ENCODE measurements around the gene SIRT2. TPM values are rescaled to one million over a fixed set of nuclear protein-coding genes. Genes with fewer than 3 reads are reported as not detected.

Gene SIRT2
- total RNA-seq, 2 experiments from 2014 or later: 60.8 to 67.8 TPM

- Mint-ChIP-seq H3K4me1 (ENCODE audit: low read depth) (peaks cover 25% of the 10 kb centered on the region), H3K27ac (no peak overlapping the region), H3K27me3 (no peaks in the 10 kb centered on the region), H3K4me3 (no peak overlapping the region), H3K9me3 (no peaks in the 10 kb centered on the region), H3K36me3 (ENCODE audit: low read depth) (peaks cover 15% of the 10 kb centered on the region)
- CTCF ChIA-PET: no interaction called here
- H3K9me3 ChIP-seq (ENCODE audit: control insufficient read depth in 1 of 2, insufficient read depth in 1 of 2, low read length in 2 of 2): no peaks in the 10 kb centered on the region
- TF ChIP-seq CTCF (IDR thresholded peaks at IDR 0.05): no peak
- H3K4me3 ChIP-seq (ENCODE audit: low read length): no peak overlapping the region
- POLR2A ChIA-PET: no interaction called here
- H3K4me1 ChIP-seq (ENCODE audit: insufficient read depth, low read length): peaks cover 31% of the 10 kb centered on the region
- ATAC-seq (ENCODE audit: poor library complexity) (no peak), DNase-seq (no peak)
- H3K36me3 ChIP-seq (ENCODE audit: insufficient read depth, low read length): peaks cover 20% of the 10 kb centered on the region
- intact Hi-C loops (cut with DNase I, micrococcal nuclease): no loop called here
- no peaks in the 10 kb centered on the region for H3K27me3 ChIP-seq (ENCODE audit: control insufficient read depth in 1 of 2, insufficient read depth in 2 of 2, low read length in 2 of 2)
- no peak overlapping the region for H3K27ac ChIP-seq (ENCODE audit: low read depth in 1 of 2, low read length in 2 of 2)
Measured at GRCh38 chr19:38894968-38895367, 4.5 kb downstream of the SIRT2 start.

- Mint-ChIP-seq H3K36me3 (ENCODE audit: low read depth) (peaks cover 19% of the 10 kb centered on the region), H3K27ac (no peak overlapping the region), H3K27me3 (no peaks in the 10 kb centered on the region), H3K4me3 (no peak overlapping the region), H3K4me1 (ENCODE audit: low read depth) (peaks cover 10% of the 10 kb centered on the region), H3K9me3 (no peaks in the 10 kb centered on the region)
- H3K9me3 ChIP-seq (ENCODE audit: control insufficient read depth in 1 of 2, insufficient read depth in 1 of 2, low read length in 2 of 2): no peaks in the 10 kb centered on the region
- intact Hi-C loops (cut with DNase I, micrococcal nuclease): no loop called here
- ATAC-seq (ENCODE audit: poor library complexity): no peak
- peaks cover 21% of the 10 kb centered on the region for H3K4me1 ChIP-seq (ENCODE audit: insufficient read depth, low read length)
- no peak for TF ChIP-seq CTCF (IDR thresholded peaks at IDR 0.05)
- H3K27me3 ChIP-seq (ENCODE audit: control insufficient read depth in 1 of 2, insufficient read depth in 2 of 2, low read length in 2 of 2): no peaks in the 10 kb centered on the region
- ChIA-PET POLR2A (no interaction called here), CTCF (no interaction called here)
- H3K27ac ChIP-seq (ENCODE audit: low read depth in 1 of 2, low read length in 2 of 2): no peak overlapping the region
- H3K36me3 ChIP-seq (ENCODE audit: insufficient read depth, low read length): peaks cover 36% of the 10 kb centered on the region
- no peak for DNase-seq
- no peak overlapping the region for H3K4me3 ChIP-seq (ENCODE audit: low read length)
Measured at GRCh38 chr19:38893341-38893771, 6.1 kb downstream of the SIRT2 start.

- CTCF ChIA-PET: no interaction called here
- H3K4me1 ChIP-seq (ENCODE audit: insufficient read depth, low read length): peaks cover 16% of the 10 kb centered on the region
- POLR2A ChIA-PET: no interaction called here
- no peaks in the 10 kb centered on the region for H3K9me3 Mint-ChIP-seq
- TF ChIP-seq CTCF (IDR thresholded peaks at IDR 0.05): no peak
- H3K4me1 Mint-ChIP-seq (ENCODE audit: low read depth): peaks cover 5% of the 10 kb centered on the region
- ATAC-seq (ENCODE audit: poor library complexity) (no peak), DNase-seq (no peak)
- H3K27ac ChIP-seq (ENCODE audit: low read depth in 1 of 2, low read length in 2 of 2): no peak overlapping the region
- intact Hi-C loops (cut with DNase I, micrococcal nuclease): no loop called here
- H3K9me3 ChIP-seq (ENCODE audit: control insufficient read depth in 1 of 2, insufficient read depth in 1 of 2, low read length in 2 of 2): no peaks in the 10 kb centered on the region
- H3K4me3 Mint-ChIP-seq: no peak overlapping the region
- peaks cover 23% of the 10 kb centered on the region for H3K36me3 Mint-ChIP-seq (ENCODE audit: low read depth)
- H3K36me3 ChIP-seq (ENCODE audit: insufficient read depth, low read length): peaks cover 40% of the 10 kb centered on the region
- no peak overlapping the region for H3K27ac Mint-ChIP-seq
- no peak overlapping the region for H3K4me3 ChIP-seq (ENCODE audit: low read length)
- H3K27me3 Mint-ChIP-seq: no peaks in the 10 kb centered on the region
- H3K27me3 ChIP-seq (ENCODE audit: control insufficient read depth in 1 of 2, insufficient read depth in 2 of 2, low read length in 2 of 2): no peaks in the 10 kb centered on the region
Measured at GRCh38 chr19:38892841-38893240, 6.6 kb downstream of the SIRT2 start.

All from CD4-positive, alpha-beta T cell (primary cell).